ENCODE results near the gene NKD2. TPM values are rescaled to one million over a fixed set of nuclear protein-coding genes. Genes with fewer than 3 reads are reported as not detected.

Gene NKD2
- total RNA-seq, 1 experiment from 2014 or later: not detected

DNA sequence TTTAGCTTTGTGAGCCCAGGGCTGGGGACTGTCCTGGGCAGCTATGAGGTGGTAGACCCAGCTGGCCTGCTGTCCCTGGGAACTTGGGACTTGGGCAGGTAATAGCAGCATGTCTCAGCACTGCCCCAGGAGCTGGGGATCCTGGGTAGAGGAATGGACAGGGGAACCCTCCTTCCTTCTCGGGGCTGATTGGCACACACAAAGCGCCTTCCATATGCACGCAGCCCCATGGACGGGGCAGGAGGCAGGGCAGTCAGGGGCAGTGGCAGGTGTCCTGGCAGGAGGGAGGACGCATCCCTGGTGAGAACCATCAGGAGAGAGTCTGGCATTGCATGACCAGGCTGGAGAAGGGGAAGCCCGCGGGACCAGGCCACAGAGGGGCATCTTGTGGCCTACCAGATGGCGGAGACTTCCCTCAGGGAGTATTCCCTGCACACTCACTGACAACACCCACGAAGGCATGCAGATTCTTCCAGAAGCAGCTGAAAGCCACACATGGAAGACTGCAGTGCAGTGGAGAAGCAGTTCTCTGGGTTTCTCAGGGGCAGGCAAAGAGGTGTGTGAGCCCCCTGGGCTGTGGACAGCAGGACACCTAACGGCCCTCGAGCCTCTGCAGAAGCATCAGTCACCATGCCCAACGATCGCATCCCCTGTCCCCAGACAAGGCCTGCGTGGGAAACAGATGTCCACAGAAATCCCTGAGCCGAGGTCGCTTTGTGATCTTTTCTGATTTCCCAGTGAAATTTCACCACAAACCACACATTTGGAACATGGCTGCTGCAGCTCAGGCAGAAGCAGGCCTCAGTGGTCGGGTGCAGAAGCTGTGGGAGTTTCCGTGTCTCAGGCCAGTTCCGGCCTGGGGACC is 7.0 kb upstream of the NKD2 start:
- no peak for DNase-seq
- H3K4me3 ChIP-seq: no peak overlapping the region
- H3K27ac ChIP-seq: no peak overlapping the region
- H3K36me3 ChIP-seq: no peaks in the 10 kb centered on the region
- no peaks in the 10 kb centered on the region for H3K9me3 ChIP-seq (replicated peaks)
- no peaks in the 10 kb centered on the region for H3K27me3 ChIP-seq
- peaks cover 3% of the 10 kb centered on the region; the same call in 1 of the 2 replicates for H3K4me1 ChIP-seq

DNA sequence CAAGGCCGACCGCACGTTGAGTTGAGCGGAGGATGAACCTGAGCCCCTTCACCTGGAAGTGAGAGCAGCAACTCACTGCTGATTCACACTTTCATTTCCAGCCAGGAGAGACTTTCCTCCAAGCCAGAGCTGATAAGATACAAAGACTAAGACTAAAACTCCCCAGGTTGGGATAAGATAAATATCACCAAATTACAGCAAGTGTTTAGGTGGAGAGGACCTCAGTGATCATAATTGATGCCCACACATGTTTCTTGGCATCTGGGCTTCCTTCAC is 6.4 kb upstream of the NKD2 start:
- Histone ChIP-seq H3K27ac (no peak overlapping the region), H3K4me3 (no peak overlapping the region), H3K36me3 (no peaks in the 10 kb centered on the region), H3K27me3 (no peaks in the 10 kb centered on the region), H3K9me3 (replicated peaks) (no peaks in the 10 kb centered on the region), H3K4me1 (no peaks in the 10 kb centered on the region; the same call in 1 of the 2 replicates)
- DNase-seq: no peak

DNA sequence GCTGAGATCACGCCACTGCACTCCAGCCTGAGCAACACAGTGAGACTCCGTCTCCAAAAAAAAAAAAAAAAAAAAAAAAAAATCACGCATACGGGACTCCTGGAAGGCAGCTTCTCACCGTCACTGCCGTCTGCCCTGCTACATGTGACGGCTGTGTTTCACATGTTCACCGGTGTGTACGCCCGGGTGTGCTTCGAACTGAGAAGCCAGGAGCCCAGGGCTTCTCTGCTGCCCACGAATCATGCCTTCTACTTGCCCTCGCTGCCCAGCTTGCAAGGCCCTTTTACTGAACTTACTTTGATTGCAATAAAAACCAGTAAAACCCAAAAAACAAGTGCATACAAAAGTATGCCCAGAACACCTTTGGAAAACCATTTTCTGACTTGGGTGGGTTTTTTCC is 5.8 kb upstream of the NKD2 start:
- Histone ChIP-seq H3K9me3 (replicated peaks) (no peaks in the 10 kb centered on the region), H3K4me1 (no peaks in the 10 kb centered on the region; the same call in 1 of the 2 replicates), H3K27ac (no peak overlapping the region), H3K4me3 (no peak overlapping the region), H3K36me3 (no peaks in the 10 kb centered on the region), H3K27me3 (no peaks in the 10 kb centered on the region)
- DNase-seq: no peak

DNA sequence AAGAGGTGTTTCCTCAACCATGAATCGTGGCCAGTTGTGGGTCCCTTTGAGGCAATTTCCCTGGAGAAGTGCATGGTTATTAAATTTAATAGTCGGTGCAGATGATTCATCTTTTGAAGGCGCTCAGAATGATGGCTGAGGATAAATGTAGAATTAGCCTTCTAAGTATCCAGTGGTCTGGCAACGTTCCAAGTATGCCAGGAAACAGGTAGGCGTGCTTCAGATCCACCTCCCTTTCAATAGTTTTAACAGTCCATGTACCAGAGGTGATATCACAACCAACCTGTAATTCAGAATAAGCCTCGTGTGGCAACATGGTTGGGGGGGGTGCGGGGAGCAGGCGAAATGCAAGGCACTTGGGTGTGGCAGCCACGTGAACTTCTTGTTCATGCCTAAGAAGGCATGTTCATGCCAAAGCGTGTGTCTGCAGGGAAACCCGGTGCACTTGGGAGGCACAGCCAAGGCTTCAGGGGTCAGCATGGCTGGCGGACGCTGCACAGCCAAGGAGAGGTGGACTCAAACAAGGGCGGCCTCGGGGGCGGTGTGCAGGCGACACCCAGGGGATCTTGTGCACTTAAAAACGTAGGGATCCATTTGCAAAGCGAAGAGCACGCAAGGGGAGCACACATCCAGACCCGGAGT is 5.2 kb upstream of the NKD2 start:
- Histone ChIP-seq H3K4me3 (no peak overlapping the region), H3K27ac (no peak overlapping the region), H3K4me1 (no peaks in the 10 kb centered on the region; the same call in 1 of the 2 replicates), H3K27me3 (no peaks in the 10 kb centered on the region), H3K36me3 (no peaks in the 10 kb centered on the region), H3K9me3 (replicated peaks) (no peaks in the 10 kb centered on the region)
- DNase-seq: no peak

GRCh38 chr5:1004461-1005248 is 3.9 kb upstream of the NKD2 start:
- H3K27ac ChIP-seq: no peak overlapping the region
- no peaks in the 10 kb centered on the region for H3K36me3 ChIP-seq
- no peak for DNase-seq
- H3K9me3 ChIP-seq (replicated peaks): no peaks in the 10 kb centered on the region
- no peaks in the 10 kb centered on the region; the same call in 1 of the 2 replicates for H3K4me1 ChIP-seq
- H3K4me3 ChIP-seq: no peak overlapping the region
- H3K27me3 ChIP-seq: no peaks in the 10 kb centered on the region

DNA sequence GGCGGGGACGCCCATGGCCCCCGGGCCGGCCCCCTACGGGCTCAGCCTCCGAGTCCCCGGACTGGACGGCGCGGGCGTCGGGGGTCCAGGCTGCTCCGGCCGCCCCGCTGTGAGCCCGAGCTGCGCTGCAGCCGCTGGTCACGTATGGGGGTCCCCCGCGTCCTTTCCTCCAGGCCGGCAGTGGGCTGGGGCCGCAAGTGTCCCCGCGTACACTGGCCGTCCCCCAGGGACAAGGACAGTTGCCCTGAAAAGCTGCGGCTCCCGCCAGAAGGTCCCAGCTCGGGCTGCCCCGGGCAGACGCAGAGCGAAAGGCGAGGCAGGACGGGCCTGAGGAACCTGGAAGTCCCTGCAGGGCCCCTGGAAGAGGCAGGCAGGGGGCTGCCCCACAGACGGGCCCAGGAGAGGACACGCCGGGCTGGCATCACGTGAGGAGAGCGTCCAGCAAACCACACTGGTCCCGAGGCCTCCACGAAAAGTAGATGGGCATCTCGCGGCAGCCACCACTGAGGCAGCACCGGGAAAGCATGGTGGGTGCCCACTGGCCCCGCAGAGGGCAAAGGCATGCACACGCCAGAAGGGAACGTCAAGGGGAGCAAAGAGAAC is 3.3 kb upstream of the NKD2 start:
- H3K27ac ChIP-seq: no peak overlapping the region
- no peaks in the 10 kb centered on the region for H3K9me3 ChIP-seq (replicated peaks)
- no peak for DNase-seq
- no peaks in the 10 kb centered on the region for H3K27me3 ChIP-seq
- no peaks in the 10 kb centered on the region; the same call in 1 of the 2 replicates for H3K4me1 ChIP-seq
- H3K36me3 ChIP-seq: no peaks in the 10 kb centered on the region
- no peak overlapping the region for H3K4me3 ChIP-seq

- Histone ChIP-seq H3K27me3 (no peaks in the 10 kb centered on the region), H3K4me3 (no peak overlapping the region), H3K27ac (no peak overlapping the region), H3K36me3 (no peaks in the 10 kb centered on the region), H3K4me1 (no peaks in the 10 kb centered on the region; the same call in 1 of the 2 replicates), H3K9me3 (replicated peaks) (no peaks in the 10 kb centered on the region)
- DNase-seq: no peak
These were observed 2.5 kb upstream of the NKD2 start for GRCh38 chr5:1005904-1006655.

GRCh38 chr5:1006656-1007071 is 1.9 kb upstream of the NKD2 start:
- no peak overlapping the region for H3K4me3 ChIP-seq
- H3K36me3 ChIP-seq: no peaks in the 10 kb centered on the region
- no peak overlapping the region for H3K27ac ChIP-seq
- no peaks in the 10 kb centered on the region for H3K27me3 ChIP-seq
- no peaks in the 10 kb centered on the region for H3K9me3 ChIP-seq (replicated peaks)
- no peaks in the 10 kb centered on the region; the same call in 1 of the 2 replicates for H3K4me1 ChIP-seq
- DNase-seq: no peak

- no peaks in the 10 kb centered on the region for H3K9me3 ChIP-seq (replicated peaks)
- H3K27me3 ChIP-seq: no peaks in the 10 kb centered on the region
- no peak overlapping the region for H3K27ac ChIP-seq
- no peaks in the 10 kb centered on the region for H3K36me3 ChIP-seq
- H3K4me1 ChIP-seq: no peaks in the 10 kb centered on the region; the same call in 1 of the 2 replicates
- no peak overlapping the region for H3K4me3 ChIP-seq
- DNase-seq: no peak
These were observed 1.4 kb upstream of the NKD2 start for GRCh38 chr5:1007221-1007680.

- no peak for DNase-seq
- Histone ChIP-seq H3K36me3 (no peaks in the 10 kb centered on the region), H3K27ac (no peak overlapping the region), H3K4me3 (no peak overlapping the region), H3K4me1 (no peaks in the 10 kb centered on the region; the same call in 1 of the 2 replicates), H3K27me3 (no peaks in the 10 kb centered on the region), H3K9me3 (replicated peaks) (no peaks in the 10 kb centered on the region)
These were observed 736 bp upstream of the NKD2 start for GRCh38 chr5:1007681-1008450.

GRCh38 chr5:1009359-1010180 is 968 bp downstream of the NKD2 start:
- no peaks in the 10 kb centered on the region for H3K9me3 ChIP-seq (replicated peaks)
- no peak overlapping the region for H3K4me3 ChIP-seq
- DNase-seq: no peak
- no peaks in the 10 kb centered on the region for H3K4me1 ChIP-seq
- no peaks in the 10 kb centered on the region for H3K27me3 ChIP-seq
- no peak overlapping the region for H3K27ac ChIP-seq
- H3K36me3 ChIP-seq: no peaks in the 10 kb centered on the region

- no peaks in the 10 kb centered on the region for H3K4me1 ChIP-seq
- H3K4me3 ChIP-seq: no peak overlapping the region
- no peak overlapping the region for H3K27ac ChIP-seq
- H3K27me3 ChIP-seq: no peaks in the 10 kb centered on the region
- no peak for DNase-seq
- no peaks in the 10 kb centered on the region for H3K36me3 ChIP-seq
- no peaks in the 10 kb centered on the region for H3K9me3 ChIP-seq (replicated peaks)
These were observed 1.5 kb downstream of the NKD2 start for GRCh38 chr5:1010181-1010510.

- no peaks in the 10 kb centered on the region for H3K36me3 ChIP-seq
- no peak overlapping the region for H3K4me3 ChIP-seq
These were observed 2.0 kb downstream of the NKD2 start for GRCh38 chr5:1010641-1011046.

More at GRCh38 chr5:1010641-1011046, 2.0 kb downstream of the NKD2 start:
- H3K27me3 ChIP-seq: no peaks in the 10 kb centered on the region
- no peaks in the 10 kb centered on the region for H3K4me1 ChIP-seq
- H3K9me3 ChIP-seq (replicated peaks): no peaks in the 10 kb centered on the region
- H3K27ac ChIP-seq: no peak overlapping the region
- DNase-seq: no peak

Measured in SJCRH30 (cell line).